T-helper 1 cell treated with Interleukin-12 subunit alpha and Interleukin-12 subunit beta and Interleukin-4 antibody, amounts not matched to agents 30 ng/mL and 1 ng/mL, for 36 hours (primary cell): ENCODE data around the gene RAMP1. TPM values are rescaled to one million over a fixed set of nuclear protein-coding genes. Genes with fewer than 3 reads are reported as not detected.
"Not testable (repeated sequence)": the region's sequence is repeated elsewhere in the genome, so short reads cannot be mapped to it uniquely, and the experiment has no call there.

Experiments used
- intact Hi-C: fragments of 100-400 bp; cut with micrococcal nuclease; formaldehyde crosslinking; loops from one replicate; pipeline ENCODE4 v1.15.1; 2024
- total RNA-seq: library from RNA; stranded (reverse); gene quantifications from 2 replicates; pipeline ENCODE4 v1.2.3, GENCODE V29; 2022

Gene RAMP1
- total RNA-seq, 1 donor from 2014 or later = 11.8 TPM

DNA sequence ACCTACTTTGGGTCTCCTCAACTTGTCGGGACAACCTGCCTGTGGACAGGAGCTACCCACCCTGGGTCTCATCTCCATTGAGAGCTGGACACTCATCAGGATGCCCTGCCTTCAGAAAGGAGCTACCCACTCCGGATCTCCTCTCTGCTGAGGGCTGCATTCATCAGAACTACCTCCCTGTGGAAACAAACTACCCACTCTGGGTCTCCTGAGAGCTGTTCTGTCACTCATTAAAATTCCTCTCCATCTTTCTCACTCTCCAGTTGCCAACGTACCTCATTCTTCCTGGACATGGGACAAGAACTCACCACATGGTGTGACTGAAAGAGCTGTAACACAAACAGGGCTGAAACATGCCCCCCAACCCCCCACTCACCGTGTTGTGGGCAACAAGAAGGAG is 84.9 kb downstream of the RAMP1 start:
- intact Hi-C loops = no loop called here

DNA sequence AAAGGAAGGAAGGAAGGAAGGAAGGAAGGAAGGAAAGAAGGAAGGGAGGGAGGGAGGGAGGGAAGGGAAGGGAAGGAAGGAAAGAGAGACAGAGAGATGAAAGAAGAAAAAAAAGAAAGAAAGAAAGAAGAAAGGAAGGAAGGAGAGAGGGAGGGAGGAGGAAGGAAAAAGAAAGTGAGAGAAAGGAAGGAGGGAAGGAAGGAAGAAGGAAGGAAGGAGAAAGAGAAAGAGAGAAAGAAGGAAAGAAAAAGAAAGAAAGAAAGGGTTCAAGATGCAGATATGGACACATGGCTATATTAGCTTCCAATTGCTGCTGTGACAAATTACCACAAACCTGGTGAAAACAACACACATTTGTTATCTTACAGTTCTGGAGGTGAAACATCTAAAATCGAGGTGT is 87.0 kb downstream of the RAMP1 start:
- intact Hi-C loops = no loop called here

DNA sequence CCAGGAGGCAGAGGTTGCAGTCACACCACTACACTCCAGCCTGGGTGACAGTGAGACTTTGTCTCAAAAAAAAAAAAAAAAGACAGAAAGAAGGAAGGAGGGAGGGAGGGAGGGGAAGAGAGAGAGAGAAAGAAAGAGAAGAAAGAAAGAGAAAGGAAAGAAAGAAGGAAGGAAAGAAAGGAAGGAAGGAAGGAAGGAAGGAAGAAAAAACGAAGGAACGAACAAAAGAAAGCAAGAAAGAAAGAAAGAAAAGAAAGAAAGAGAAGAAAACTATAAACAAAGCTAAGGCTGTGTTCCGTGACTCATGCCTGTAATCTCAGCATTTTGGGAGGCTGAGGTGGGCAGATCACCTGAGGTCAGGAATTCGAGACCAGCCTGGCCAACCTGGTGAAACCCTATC is 91.9 kb downstream of the RAMP1 start:
- intact Hi-C loops = not testable (repeated sequence)

DNA sequence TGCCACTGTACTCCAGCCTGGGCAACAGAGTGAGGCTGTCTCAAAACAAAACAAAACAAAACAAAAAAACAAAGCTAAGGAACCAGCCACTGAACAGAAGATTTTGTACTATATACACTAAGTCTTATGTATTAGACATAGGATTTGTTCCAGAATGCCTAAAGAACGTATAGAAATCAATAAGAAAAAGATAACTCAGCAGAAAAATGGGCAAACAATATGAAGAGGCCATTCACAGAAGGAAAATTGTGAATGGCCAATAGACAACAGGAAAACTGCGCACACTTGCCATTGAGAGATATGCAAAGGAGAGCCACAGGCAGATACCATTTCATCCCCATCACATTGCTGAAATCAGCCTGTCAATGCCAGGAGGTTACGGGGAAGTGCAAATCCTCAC is 92.5 kb downstream of the RAMP1 start:
- intact Hi-C loops = no loop called here

DNA sequence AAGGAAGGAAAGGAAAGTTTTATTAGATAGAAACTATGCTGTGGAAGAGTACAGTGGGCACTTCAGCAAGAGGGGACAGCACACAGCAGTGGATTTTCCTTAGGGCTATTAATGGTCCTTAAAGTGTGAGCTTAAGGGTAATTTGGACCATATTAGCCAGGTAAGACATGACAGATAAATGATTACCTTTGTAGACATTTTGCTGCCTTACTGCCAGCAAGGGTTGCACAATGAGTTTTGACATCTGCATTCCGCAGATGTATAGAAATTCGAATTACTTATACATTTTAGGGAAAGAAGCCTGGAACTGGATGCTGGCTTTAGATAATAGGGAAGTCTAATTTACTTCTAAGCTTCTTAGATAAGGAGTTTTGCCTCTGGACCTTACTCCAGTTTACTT is 93.4 kb downstream of the RAMP1 start:
- intact Hi-C loops = no loop called here

DNA sequence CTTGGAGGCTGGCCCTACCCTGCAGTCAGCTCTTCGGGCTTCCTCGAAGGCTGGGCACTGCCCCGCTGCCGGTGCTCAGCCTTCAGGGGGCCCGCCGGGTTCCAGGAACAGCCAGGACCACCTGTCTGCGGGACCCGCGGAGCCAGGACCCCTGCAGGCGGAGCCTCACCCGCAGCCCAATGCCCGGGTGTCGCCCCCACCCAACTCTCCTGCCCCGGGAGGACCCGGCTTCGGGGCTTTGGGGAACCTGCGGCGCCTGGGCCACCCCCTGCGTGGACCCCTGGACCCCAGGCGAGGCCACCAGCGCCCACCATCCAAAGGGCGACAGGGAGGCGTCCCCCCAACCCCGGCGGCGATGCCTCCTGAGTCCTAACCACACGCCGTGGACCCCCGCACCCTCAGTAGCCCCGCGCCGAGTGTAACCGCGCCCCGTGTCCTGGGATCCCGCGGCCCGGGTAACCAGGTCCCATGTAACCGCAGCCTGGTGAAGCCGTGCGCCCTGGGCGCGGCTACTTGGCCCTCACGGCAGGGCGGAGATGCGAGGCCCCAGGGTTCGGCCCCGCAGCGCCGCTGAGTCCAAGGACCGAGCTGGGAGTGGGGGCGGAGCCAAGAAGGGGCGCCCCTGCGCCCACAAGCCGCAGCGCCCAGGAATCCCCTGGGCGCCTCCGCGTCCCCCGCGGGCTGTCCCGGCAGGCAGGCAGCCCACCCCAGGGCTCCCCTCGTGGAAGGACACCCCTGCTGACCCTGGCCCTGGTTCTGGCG is 96.4 kb downstream of the RAMP1 start:
- intact Hi-C loops = no loop called here

DNA sequence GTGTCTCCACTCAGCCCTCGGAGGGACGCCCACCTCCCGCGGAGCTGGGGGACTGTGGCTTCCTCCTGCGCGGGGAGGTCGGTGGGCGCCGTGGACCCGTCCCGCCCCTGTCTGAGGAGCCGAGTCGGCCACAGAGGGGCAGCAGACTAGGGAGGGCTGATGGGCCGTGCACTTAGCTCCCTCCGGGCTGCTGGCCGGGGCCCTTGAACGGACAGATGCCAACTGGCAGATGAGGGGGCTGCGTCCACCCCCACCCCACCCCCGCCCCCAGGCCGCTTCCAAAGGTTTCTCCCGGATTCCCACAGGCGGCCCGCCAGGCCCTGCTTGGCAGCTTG is 96.9 kb downstream of the RAMP1 start:
- intact Hi-C loops = no loop called here

DNA sequence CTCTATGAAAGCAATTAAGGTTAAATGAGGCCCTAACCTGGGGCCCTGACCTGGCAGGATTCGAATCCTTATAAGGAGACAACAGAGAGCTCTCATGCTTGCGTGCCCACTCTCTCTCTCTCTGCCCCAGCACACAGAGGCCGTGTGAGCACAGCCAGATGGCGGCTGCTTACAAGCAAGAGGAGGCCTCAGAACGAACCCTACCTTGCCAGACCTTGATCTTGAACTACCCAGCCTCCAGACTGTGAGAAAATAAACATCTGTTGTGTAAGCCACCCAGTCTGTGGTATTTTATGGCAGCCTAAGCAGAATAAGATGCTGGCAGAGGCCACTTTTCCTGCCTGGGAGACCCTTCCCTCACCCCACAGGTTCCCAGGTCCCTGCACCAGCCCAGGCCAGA is 102.2 kb downstream of the RAMP1 start:
- intact Hi-C loops = no loop called here

Other genes starting within 250 kb of the RAMP1 start
- gene LRRFIP1, start 232.0 kb upstream of the RAMP1 start, total RNA-seq = 211 and 217 TPM in 2 replicates
- gene RBM44, start 60.8 kb upstream of the RAMP1 start, total RNA-seq = 0.63 and 1.1 TPM in 2 replicates
- gene UBE2F, start 107.4 kb downstream of the RAMP1 start, total RNA-seq = 76.0 and 79.1 TPM in 2 replicates
- 55.5 and 56.9 TPM in 2 replicates for gene SCLY, start 201.4 kb downstream of the RAMP1 start, total RNA-seq
- 0.15 and 0.17 TPM in 2 replicates for gene ESPNL, start 240.7 kb downstream of the RAMP1 start, total RNA-seq